HG02798 (cell line): ENCODE measurements around the gene KHDC4.
"Not testable (repeated sequence)": the region's sequence is repeated elsewhere in the genome, so short reads cannot be mapped to it uniquely, and the experiment has no call there.

Source experiments
- ATAC-seq: cut with Tn5 transposase; IDR thresholded peaks from one replicate; pipeline ENCODE4 v1.9.1; 2021; ENCODE audit warnings: mild to moderate bottlenecking; ENCODE audit not compliant: unreplicated experiment, poor library complexity

Gene KHDC4

GRCh38 chr1:155911156-155912055, 22.8 kb downstream of the KHDC4 start, which contains the start of gene RIT1:
Gene RIT1, minus strand, starts transcription at chr1:155911349. Its CDS starts 588 bp downstream, at chr1:155910761.
- ATAC-seq, result peak; percentile 86

DNA sequence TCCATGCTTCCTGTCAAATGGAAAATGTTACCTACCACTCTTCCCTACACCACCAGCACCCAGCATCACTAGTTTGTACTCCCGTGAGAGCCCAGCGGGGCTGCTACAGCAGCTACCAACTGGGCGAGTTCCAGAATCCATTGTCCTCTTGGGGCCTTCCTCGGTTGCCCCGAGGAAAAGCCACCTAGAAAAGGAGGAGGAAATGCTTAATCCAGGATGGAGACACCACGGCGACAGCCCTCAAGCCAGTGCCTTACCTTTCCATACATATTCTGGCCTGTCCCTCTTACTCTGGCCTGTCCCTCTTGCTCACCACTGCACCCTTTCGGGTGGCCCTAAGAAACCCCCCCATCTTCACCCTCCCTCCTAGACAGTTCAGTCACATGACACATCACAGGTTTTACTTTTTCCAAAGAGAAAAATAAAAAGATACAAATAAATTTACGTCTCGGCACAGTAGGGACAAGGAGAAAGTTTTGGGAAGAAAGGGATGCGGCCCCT, 23.5 kb downstream of the KHDC4 start:
- peak; percentile 35 for ATAC-seq

DNA sequence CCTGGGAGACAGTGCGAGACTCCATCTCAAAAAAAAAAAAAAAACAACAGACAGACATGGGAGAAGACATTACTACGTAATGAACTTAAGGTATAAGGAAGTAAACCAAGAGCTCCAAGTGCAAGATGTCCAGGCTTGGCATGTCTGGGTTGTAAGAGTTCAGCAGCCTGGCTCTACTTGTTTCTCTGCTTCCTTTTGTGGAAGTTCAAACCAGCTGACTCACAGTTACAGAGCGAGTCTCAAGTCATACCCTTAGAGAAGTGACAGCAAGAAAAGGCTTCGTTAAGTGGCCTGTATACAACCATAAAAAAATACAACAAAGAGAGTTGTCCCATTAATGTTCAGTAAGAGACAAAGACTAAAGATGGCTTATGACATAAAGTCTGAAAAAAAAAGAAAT, 24.3 kb downstream of the KHDC4 start:
- no peak for ATAC-seq

GRCh38 chr1:155904261-155904660, 30.0 kb downstream of the KHDC4 start:
- no peak for ATAC-seq

- ATAC-seq, result no peak
These were observed 34.1 kb downstream of the KHDC4 start for GRCh38 chr1:155900161-155900560.

DNA sequence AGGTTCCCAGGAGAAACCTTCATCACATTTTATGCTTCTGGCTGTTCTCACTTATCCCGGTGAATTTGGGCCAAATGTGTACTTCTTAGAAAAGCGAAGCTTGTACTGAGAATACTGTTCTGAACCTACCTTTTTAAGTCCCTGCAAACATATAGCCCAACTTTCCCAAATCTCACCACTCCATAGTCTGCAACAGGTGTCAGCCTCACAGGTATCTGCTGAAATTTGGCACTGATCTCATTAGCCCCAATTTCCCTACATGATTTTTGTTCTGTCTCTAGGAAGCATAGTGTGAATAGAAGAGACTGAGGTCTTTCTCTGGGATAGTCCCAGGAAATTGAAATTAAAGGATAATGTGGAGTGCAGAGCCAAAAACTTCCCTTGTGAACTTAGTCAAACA, 34.5 kb downstream of the KHDC4 start:
- no peak for ATAC-seq

DNA sequence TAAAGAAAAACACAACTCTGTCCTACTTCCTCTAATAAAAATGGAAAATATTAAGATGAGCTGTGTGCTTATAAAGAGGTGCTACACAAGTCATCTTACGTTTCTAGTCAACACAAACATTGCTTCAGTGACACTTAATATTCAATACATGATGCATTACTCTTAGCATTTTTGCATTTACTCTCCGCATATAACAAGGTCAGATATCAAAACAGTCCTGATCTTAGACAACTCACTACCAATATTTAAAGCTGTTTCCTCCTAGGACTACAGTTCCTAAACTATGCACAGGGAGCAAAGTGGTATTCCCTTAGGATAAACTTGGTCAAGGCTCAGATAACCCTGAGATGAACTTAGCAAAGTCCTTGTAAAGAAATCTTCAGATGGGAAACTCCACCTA, 35.3 kb downstream of the KHDC4 start:
- ATAC-seq, result no peak

DNA sequence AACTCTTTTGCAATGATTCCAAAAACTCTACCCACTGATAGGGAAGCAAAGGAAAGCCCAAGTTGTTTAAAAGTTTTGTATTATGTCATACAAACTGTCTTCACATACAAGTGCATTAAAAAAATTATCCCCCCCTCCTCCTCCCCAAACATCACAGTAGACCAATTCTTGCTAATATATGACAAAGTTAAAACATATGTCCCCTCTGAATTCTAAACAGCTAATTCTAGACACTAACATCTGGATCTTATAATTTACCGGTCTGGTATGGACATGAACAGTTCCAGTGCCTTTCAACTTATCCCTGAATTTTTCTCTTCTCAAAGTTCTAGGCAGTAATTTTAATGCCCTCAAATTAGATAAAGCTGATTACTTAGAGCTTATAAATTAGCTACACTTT, 36.5 kb downstream of the KHDC4 start:
- no peak for ATAC-seq

DNA sequence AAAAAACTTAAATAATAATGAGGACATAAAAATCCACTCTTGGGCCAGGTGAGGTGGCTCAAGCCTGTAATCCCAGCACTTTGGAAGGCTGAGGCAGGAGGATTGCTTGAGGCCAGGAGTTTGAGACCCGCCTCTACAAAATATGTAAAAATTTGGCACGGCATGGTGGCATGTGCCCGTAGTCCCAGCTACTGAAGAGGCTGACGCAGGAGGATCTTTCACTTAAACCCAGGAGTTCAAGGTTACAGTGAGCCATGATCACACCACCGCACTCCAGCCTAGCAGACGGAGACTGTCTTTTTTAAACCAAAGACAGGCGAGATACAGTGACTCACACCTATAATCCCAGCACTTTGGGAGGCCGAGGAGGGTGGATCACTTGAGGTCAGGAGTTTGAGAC, 37.7 kb downstream of the KHDC4 start:
- not testable (repeated sequence) for ATAC-seq

- ATAC-seq, result not testable (repeated sequence)
These were observed 38.6 kb downstream of the KHDC4 start for GRCh38 chr1:155895617-155896016.

GRCh38 chr1:155893389-155894142, 40.6 kb downstream of the KHDC4 start:
- ATAC-seq, result no peak

GRCh38 chr1:155892796-155893195, 41.4 kb downstream of the KHDC4 start:
- ATAC-seq, result no peak

DNA sequence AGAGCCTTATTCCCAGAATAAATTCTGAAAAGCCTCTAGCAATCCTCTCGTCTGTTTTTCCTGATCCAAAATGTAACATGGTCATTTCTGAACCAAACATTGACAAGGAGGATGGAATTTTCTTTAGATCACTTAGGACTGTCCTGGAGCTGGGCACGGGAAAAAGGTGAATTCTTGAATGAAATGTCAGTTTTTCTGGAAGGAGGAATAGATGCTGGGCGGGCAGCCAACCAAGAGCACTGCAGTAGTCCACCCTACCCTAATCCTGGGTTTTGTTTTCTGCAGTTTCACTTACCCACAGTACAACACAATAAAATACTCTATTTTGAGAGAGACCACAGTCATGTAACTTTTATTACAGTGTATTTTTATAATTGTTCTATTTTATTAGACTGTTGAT, 44.0 kb downstream of the KHDC4 start:
- no peak for ATAC-seq

DNA sequence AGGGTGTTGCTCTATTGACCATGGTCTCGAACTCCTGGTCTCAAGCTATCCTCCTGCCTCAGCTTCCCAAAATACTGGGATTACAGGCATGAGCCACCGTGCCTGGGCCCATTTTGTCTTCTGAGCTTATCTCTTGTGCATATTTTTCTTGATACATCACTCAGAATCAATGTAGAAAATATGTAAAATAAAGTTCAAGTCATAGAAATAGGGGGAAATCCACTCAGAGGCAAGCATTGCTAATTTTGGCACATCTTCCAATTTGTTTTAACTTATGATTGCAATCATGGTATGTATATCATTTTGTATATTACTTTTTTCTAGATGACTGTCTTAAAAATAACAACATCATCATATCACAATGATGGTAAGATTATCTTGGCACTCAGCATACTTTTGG, 44.6 kb downstream of the KHDC4 start:
- ATAC-seq, result no peak

DNA sequence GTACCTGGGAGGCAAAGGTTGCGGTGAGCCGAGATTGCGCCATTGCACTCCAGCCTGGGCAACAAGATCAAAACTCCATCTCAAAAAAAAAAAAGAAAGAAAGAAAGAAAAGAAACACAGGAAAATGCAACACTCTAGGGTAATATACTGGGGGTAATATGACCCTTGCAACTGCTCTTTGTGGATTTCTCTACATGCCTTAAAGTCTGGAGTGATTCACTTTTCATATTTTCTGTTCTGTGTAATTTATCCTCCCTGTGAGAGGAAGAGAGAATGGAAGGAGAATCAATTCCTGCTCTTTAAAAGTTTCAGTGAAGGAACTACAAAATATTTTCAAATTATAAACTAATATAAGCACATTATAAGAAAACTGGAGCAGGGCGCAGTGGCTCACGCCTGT, 45.7 kb downstream of the KHDC4 start:
- ATAC-seq, result no peak

DNA sequence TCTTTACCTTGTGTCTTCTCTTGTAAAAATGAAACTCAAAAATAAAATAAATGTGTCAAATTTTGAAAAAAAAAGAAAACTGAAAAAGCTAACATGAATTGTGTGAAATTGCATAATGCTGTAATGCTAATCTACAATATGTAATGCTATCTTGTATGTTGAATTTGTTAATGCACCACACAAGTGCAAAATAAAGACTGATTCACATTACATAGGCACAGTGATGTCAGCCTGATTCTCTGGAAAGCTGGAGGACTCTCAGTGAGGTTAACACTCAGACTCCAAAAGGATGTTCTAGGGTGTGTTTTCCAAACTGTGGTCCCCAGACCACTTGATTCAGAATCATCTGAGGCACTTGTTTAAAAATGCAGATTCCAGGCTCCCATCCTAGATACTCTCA, 49.2 kb downstream of the KHDC4 start:
- ATAC-seq, result no peak

DNA sequence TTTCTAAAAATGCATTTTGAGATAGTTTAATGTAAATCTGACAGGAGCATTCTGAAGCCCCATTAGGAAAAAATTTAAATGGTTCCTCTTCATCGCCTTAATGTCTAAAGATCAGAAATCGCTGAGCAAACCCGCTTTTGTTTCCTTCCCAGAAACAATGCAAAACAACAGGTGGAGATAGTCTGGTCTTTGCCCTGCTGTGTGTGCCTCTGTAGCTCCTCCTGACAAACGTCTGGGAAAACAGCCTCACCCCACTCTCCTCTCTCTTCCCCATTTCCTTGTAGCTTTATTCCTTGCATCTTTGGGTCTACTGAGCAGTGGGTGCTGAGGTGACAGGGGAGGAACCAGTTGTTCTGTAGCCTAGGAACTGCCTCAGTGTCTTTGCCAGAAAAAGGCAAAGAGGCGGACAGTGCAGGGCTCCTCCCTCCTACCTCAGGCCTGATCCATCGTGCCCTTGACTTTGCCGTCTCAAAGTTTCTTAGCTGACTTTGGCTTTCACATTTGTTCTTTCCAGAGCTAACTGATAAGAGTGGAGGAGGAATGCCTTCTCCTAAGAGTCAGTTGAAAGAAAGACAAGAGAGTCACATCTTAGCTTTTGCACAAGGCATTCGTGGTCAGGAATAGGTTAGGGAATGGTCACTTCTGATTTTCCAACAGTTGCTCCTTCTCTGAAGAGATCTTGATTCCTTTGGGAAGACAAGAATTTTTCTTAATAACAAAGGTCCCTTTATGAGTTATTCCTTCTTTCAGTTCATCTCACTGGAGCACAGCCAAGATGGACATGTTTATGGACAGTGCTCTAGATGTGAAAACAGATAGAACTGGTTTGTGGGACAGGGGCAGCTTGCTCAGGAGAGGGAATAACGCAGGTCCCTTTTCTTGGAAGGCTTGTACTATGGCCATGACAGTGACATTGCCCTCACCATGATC, 49.9 kb downstream of the KHDC4 start:
- no peak for ATAC-seq

DNA sequence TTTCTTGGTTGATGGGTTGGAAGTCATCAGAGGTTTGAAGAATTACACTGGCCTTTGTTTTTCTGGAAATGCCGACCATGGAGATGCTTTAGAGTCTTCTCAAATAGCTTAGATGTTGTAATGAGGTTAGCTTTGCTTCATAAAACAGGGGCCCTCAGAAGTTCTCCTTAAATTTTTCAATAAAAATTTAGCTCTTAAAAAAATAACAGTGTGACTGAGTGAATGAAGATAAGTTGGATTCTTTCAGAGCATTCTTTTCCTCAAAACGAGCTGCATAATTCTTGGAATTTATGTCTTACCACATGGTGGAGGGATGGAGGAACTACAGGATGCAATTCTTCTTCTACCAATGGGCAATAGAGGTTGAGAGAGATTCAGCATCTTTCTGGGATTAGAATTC, 51.4 kb downstream of the KHDC4 start:
- no peak for ATAC-seq

DNA sequence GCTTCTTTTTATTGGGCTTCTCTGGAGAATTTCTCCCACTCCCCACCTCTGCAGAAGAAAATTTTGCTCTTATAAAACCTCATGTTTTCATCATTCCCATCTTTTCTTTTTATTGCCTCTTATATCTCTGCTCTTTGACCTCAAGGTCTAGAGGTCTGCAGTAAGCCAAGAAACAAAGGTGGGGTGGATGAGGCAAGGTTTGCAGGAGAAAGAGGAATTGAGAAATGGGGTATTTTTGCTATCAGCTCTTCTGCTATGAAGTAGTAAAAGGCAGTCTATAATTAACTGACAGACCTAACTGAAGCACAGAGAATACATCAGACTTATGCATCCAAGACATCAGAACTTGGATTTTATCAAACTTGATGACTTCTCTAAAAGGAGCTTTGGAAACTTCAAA, 52.0 kb downstream of the KHDC4 start:
- no peak for ATAC-seq

GRCh38 chr1:155880950-155881349, 53.3 kb downstream of the KHDC4 start:
- no peak for ATAC-seq
